Ramos (cell line): ENCODE measurements around the gene SMURF2.
"Not testable (repeated sequence)": the region's sequence is repeated elsewhere in the genome, so short reads cannot be mapped to it uniquely, and the experiment has no call there.

Source experiments
- in situ Hi-C: fragments of 300-500 bp; cut with MboI; formaldehyde crosslinking; loops from one replicate; pipeline ENCODE4 v1.14.3; 2022; ENCODE audit warnings: low sequenced_read_pairs; ENCODE audit not compliant: unreplicated experiment

Gene SMURF2

GRCh38 chr17:64667807-64668721 lies 6.0 kb upstream of the SMURF2 start:
- in situ Hi-C loops = not testable (repeated sequence)

DNA sequence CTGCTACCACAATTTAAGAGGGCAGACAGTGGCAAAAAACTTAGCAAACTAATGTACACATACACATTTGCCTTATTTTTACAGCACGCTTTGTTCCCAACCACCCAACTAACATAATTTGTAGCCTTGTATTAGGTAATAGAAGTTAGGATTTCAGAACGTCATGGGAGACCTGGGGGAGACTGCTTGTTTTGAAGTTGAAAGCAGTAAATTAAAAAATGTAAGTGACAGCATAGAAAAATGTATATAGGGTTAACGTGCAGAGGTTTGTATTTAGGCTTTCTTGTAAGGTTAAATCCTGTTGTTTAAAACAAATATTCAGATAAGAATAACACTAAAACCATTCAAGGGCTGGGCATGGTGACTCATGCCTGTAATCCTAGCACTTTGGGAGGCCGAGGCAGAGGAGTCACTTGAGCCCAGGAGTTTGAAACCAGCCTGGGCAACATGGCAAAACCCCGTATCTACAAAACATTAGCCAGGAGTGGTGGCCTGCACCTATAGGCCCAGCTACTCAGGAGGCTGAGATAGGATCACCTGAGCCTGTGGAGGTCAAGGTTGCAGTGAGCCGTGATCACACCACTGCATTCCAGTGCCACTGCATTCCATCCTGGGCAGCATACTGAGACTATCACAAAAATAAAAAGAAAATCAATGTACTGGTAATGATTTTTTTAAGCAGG lies 2.3 kb upstream of the SMURF2 start:
- in situ Hi-C loops = not testable (repeated sequence)

DNA sequence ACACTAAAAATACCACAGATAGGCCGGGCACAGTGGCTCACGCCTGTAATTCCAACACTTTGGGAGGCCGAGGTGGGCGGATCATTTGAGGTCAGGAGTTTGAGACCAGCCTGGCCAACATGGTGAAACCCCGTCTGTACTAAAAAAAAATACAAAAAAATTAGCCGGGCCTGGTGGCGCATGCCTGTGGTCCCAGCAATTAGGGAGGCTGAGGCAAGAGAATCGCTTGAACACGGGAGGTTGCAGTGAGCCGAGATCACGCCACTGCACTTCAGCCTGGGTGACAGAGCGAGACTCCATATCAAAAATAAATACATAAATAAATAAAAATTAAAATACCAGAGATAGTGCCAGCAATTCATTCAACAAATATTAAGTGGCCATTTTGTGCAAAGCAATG lies 1.7 kb upstream of the SMURF2 start:
- in situ Hi-C loops = not testable (repeated sequence)

GRCh38 chr17:64662774-64663367 lies 764 bp upstream of the SMURF2 start:
- in situ Hi-C loops = no loop called here

GRCh38 chr17:64661726-64661975 lies 456 bp downstream of the SMURF2 start:
- in situ Hi-C loops = no loop called here

- in situ Hi-C loops = not testable (repeated sequence)
Measured at GRCh38 chr17:64660978-64661725, 955 bp downstream of the SMURF2 start.

DNA sequence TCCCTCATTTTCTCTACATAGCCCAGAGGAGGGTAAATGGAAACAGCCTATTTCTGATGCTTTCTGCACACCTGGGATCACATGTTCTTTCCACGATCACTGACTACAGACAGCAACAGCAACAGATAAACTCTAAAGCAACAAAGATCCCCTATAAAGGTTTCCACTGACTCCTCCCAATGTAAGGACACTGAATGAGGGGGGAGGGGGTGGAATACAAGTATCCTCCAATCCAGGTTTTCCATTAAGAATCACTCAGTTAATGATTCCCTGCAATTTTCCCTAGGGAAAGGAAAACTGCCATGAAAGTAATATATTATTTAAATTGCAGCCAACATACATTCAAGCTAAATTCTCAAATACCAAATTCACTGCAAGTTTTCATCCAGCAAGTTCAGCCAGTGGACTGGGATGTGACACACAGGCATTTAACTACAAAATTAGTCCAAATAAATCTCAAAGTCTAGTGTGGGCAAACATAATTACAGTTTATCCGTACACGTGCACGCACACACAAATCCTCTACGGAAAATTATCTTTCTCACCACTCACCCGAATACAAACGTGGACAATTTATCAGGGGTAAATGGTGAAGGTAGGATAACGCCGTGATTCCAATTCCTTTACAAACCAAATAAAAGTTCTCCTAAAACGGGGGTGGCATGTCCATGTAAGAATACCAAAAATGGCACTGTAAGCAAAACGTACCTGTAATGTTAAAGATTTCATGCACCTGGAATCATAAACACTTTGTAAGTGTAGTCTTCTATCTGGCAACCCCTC lies 1.7 kb downstream of the SMURF2 start:
- in situ Hi-C loops = not testable (repeated sequence)

DNA sequence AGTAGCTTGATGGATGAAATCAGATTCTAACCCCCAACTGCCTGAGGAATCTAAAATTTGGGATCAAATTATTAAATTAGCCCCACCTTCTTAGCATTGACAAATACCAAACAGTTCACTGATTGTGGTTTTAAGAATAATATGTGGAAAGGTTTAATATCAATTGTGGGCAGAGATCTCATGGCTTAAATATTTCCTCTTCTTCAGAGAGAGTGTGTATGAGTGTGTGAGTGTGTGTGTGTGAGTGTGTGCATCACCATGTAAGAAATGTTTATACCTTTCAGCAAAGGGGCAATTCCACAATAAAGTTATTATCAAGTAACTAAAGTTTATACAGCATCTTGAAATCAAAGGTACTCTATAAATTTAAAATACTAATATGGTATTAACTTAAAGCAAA lies 3.2 kb downstream of the SMURF2 start:
- in situ Hi-C loops = no loop called here

DNA sequence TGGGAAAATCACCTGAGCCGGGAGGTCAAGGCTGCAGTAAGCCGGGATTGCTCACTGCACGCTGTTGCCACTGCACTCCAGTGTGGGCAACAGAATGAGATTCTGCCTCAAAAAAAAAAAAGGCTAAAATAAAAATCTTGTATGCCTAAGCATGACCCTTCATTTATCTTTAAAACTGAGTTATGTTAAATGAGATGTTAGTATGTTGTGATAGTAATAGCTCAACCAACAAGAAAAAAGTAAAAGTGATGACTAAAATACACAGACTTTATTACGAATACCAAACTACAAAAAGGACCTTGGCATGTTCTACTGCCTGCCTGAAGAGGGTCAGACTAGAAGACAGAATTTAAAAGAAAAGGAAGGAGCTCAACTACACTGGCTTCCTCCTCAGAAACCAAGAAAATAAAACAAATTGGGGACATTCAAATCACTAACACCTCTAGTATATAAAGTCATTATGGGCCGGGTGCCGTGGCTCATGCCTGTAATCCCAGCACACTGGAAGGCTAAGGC lies 4.4 kb downstream of the SMURF2 start:
- in situ Hi-C loops = no loop called here

GRCh38 chr17:64655704-64656103 lies 6.4 kb downstream of the SMURF2 start:
- in situ Hi-C loops = no loop called here

GRCh38 chr17:64653985-64654355 lies 8.1 kb downstream of the SMURF2 start:
- in situ Hi-C loops = no loop called here

- in situ Hi-C loops = no loop called here
Measured at GRCh38 chr17:64653325-64653984, 8.7 kb downstream of the SMURF2 start.

DNA sequence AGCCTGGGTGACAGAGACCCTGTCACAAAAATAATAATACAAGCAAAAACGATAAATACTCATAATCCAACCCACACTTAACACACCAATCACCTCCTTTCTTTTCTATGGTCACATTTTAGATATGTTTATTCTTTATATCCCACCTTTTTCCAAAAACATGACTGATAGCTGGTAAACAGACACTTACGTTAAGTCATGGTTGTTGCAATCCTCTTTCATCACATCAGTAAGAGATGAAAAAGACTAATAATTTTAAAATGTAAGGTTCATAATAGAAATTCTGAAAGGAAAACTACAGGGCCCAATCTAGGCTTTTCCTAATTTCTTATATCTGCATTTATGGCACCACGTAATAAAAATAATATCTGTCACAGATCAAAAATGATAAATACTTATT lies 10.2 kb downstream of the SMURF2 start:
- in situ Hi-C loops = no loop called here

DNA sequence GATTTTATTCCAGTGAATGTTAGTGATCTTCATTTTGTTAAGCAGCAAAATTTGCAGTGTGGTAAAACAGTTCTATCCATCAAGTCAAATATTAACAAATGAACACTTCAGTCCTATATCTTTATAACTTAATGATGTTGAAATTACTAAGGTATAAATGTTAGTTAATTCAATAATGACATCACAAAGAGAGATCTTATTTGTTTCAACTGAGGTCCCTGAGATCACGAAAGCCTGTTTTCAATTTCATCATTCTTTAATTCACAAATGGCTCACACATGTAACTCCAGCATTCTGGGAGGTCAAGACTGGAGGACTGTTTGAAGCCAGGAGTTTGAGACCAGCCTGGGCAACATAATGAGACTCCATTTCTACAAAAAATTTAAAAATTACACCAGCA lies 13.9 kb downstream of the SMURF2 start:
- in situ Hi-C loops = loop anchor here (10.0 kb wide), 2 partner anchors 223 to 333 kb away; no protein-coding TSS in a partner anchor

DNA sequence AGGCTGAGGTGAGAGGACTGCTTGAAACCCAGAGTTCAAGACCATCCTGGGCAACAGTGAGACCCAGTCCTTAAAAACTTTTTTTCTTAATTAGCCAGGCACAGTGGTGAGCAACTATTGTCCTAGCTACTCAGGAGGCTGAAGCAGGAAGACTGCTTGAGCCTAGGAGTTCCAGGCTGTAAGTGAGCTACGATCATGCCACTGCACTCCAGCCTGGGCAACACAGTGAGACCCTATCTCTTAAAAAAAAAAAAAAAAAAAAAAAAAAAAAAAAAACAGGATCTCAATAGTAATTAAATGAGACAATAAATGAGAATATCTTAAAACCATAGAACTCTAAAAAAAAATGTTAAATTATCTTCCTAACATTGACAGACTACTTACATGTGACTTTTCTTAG lies 14.3 kb downstream of the SMURF2 start:
- in situ Hi-C loops = loop anchor here (10.0 kb wide), 2 partner anchors 223 to 333 kb away; no protein-coding TSS in a partner anchor

DNA sequence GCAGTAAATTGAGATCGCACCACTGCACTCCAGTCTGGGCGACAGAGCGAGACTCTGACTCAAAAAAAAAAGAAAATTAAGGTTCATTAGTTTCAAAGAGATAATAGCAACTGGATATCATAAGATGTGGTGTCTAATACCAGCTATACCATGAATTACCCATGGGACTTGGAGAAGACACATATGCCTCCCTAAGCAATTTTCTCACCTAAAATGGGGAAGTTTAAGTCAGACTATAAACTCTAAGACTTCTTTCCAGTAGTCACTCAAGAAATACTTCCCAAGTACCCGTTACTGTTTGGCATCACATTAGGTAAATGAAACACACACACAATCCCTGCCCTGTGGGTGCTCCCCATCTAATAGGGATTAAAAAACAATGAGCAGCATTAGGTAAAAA lies 22.6 kb downstream of the SMURF2 start:
- in situ Hi-C loops = no loop called here

DNA sequence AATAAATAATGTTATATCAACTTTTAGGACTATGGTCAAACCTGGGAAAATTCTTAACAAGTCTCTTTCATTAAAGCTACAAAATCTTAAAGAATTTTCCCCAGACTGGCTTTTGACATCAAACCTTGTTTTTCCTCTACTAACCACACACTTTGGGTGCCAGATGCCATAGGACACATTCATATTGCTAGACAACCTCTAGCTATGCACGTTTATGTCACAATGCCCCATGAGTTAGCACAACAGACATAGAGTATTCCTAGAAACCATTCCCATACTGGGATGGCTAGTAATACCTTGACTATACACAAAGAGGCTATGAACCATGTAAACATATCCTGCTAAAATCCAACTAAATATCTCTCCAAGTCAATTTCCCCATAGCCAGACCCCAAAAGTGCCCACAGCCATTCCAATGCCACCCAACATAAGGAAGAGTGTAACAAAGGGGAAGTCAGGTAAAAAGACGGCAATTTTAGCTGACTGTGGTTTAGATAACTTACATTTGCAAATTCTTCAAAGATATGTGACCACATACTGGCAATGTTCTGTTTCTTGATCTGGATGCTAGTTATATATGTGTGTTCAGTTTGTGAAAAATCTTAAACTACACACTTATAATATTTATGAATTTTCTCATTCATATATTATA lies 23.4 kb downstream of the SMURF2 start:
- in situ Hi-C loops = no loop called here

DNA sequence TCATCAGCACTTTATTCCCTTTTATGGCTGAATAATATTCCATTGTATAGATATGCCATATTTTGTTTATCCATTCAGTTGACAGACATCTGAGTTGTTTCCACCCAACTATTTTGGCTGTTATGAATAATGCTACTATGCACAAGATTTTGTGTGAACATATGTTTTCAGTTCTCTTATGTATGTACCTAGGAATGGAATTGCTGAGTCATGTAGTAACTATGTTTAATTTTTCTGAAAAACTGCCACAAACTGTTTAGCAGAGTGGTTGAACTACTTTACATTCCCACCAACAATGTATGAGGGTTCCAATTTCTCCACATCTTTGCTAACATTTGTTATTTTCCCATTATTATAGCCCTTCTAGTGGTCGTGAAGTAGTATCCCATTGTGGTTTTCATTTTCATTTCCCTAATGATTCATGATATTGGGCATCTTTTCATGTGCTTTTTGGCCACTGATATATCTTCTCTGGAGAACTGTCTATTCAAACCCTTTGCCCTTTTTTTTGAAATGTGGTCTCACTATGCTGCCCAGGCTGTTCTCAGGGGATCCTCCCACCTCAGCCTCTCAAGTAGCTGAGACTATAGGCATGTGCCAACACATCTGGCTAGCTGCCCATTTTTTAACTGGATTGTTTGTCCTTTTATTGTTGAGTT lies 26.3 kb downstream of the SMURF2 start:
- in situ Hi-C loops = no loop called here
